Uterus (tissue), 2 donors: Measurements from ENCODE around the gene ASB1.

Experiments
- CTCF ChIP-seq, 4 experiments: fragments of 200-600 bp in 2 of 4; fragments of 450-650 bp in 2 of 4; sonication (generic) in 2 of 4; IDR thresholded peaks; one replicate each; pipeline ENCODE4 v1.5.1; 2016 to 2019; ENCODE audit warnings: antibody characterized with exemption in 4 of 4, mild to moderate bottlenecking in 2 of 4, moderate library complexity in 1 of 4
- POLR2A ChIP-seq, 2 donors: fragments of 450-650 bp; IDR thresholded peaks; one replicate each; pipeline ENCODE4 v1.6.1; 2016; ENCODE audit warnings: antibody characterized with exemption in 2 of 2, mild to moderate bottlenecking in 1 of 2, moderate library complexity in 1 of 2

- TF ChIP-seq CTCF (IDR thresholded peaks at IDR 0.05) (no peak), POLR2A (IDR thresholded peaks at IDR 0.05) (no peak)
Measured at GRCh38 chr2:238487134-238487533, 60.4 kb downstream of the ASB1 start.
